ENCODE results near the gene AGTRAP.

The AGTRAP gene

DNA sequence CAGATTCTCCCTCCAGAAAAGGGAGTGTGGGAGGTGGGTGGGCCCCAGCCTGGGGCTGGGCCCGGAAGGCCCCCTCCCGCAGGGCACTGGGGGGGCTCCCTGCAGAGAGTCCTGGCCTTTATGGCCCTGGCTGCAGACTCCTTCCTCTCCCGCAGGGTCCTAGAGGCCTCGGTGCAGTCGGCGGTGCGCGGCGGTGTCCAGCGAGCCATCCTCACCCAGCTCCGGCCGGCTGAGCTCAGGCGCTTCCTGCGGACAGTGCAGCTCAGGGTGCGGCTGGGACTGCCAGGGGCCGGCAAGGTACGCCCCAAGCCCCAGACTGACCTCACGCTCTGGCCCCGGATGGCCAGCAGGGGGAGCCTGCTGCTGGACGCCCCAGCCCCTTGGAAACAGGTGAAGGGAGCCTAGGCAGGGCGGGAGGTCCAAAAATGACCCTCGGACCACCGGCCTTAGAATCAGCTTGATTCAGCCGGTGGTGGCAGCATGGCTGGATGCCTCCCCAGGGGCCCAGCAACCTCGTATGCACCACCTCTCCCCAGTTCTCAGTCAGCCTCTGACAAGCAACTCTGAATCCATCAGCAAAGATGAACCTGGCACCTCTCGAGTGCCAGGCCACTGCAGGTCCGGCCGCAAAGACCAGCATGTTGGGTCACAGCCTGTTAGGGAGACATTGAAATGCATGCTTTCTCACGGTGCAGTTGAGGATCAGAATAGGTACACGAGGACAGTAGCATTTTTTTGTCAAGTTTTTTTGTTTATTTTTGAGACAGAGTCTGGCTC, 49.2 kb downstream of the AGTRAP start:
- DNase-seq = no peak

DNA sequence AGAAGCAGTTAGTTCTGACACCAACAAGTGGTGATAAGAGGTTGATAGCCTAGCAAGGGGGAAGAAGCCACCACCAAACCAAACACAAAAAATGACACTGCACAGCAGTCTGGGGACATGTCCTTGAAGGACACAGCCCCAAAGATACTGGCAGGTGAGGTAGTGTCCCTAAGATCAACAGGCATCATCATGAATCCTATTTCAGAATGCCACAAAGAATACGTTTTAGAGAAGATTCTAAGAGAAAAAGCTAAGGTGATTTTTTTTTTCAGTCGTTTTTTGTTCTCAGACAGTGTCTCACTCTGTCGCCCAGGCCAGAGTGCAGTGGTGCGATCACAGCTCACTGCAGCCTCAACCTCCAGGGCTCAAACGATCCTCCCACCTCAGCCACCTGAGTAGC, 50.2 kb downstream of the AGTRAP start:
- no peak for DNase-seq

- no peak for DNase-seq
These were observed 51.4 kb downstream of the AGTRAP start for GRCh38 chr1:11787251-11787803.

DNA sequence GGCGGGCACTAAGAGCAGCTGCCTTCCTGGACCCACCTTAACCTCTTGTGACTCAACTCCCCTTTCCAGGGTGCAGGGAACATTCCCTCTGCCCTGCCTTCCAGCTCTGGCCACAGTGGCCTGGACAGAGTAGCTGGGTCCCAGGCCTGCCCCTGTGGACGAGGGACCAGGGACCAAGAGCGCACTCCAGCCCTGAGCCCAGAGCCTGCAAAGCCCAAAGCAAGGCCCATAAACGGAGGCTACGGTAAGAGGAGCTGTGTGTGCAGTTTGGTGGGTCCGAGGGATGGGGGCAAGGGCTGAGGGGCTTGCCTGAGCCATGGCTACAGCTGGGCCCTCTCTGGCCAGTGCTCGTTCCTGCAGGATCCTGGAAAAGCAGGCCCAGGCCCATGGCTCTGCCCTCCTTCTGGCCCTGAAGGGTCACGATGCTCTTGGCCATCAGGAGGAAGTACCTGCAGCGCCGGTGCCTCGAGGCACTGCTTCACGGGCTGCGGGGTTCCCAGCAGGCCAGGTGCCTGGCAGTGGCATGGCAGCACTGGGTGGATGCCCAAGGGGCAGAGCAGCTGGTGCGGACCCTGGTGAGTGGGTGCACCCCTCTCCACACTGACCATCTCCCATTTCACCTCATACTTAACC, 52.0 kb downstream of the AGTRAP start:
- DNase-seq = no peak

DNA sequence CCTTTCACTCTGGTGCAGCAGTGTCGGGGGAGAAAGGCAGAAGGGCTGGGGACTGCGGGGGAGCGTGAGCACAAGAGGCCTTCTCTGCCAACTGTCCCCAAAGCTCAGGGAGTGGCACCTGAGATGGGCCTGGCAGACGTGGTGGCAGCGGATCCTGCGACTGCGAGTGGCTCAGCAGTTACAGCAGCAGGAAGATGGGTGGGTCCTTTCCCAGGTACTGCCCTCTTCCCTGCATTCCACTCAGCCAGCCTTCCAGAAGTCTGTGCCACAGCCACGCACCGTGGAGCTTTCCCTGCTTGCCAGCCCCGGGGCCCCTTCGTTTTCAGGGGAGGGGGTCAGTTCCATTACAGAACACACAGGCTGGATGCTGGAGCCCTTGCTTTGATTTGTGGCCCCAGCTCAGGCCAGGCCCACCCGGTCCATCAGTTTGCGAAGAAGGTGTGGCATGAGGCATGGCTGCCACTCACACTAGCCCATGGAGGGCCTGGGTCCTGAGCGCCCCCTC, 52.7 kb downstream of the AGTRAP start:
- no peak for DNase-seq

- no peak for DNase-seq
These were observed 53.5 kb downstream of the AGTRAP start for GRCh38 chr1:11789126-11790067.

- DNase-seq = no peak
These were observed 54.4 kb downstream of the AGTRAP start for GRCh38 chr1:11790101-11790879.

- no peak for DNase-seq
These were observed 55.2 kb downstream of the AGTRAP start for GRCh38 chr1:11790880-11791715.

DNA sequence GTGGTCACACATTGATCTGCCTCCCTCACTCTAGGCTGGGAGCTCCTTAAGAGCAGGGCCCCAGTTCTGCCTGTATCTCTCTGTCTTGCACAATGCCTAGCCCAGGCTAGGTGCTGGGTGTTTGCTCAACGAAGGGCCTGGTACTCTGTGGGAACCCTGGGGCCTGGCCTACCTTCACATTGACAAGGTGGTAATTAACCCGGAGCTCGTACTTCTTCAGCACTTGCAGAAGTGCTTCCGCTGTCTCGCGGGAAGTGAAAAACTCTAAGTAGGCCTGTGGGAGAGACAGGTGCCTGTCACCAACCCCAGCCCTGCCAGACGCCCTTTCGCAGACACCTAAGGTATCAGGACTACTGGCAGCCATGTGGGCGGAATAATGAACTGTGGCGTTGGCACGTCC, 56.2 kb downstream of the AGTRAP start:
- DNase-seq = no peak

DNA sequence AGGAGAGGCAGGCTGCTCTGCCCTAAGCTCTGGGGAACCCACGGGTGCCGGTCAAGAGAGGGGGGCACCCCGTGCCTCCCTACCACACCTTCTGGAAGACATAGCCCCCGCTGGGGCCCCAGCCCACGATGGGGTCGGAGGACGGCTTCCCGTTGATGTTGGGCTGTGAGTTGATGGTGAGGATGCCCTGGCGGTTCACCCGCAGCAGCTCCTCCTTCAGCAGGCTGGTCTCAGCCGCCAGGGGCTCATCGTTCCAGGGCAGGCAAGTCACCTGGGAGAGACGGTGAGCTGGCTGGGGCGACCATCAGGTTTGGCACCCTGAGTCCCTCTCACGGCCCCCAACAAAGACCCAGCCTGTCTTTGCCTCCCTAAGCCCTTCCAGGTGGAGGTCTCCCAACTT, 57.9 kb downstream of the AGTRAP start:
- no peak for DNase-seq

GRCh38 chr1:11794446-11795237, 58.7 kb downstream of the AGTRAP start:
- DNase-seq = no peak

- no peak for DNase-seq
These were observed 59.4 kb downstream of the AGTRAP start for GRCh38 chr1:11795238-11795890.

GRCh38 chr1:11796036-11796828, 60.3 kb downstream of the AGTRAP start:
- no peak for DNase-seq

- DNase-seq = no peak
These were observed 61.7 kb downstream of the AGTRAP start for GRCh38 chr1:11797525-11798216.

DNA sequence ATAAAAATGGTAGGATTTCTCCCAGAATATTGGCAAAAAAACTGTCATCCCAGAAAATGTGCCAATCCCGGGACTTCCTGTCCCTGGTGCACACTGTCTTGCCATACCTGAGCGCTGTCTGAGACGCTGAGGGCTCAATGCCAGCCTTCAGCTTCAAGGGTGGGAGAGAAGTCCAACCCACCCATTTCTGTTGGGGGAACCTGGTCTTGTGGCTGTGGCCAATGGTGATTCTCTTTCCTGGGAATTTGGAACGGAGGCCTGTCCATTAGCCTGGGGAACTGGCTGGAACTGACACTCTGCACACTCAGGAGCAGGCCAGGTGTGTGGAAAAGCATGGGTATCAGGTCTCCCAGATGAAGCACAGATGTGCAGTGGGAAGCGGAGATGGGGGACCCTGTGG, 63.2 kb downstream of the AGTRAP start:
- DNase-seq = no peak

DNA sequence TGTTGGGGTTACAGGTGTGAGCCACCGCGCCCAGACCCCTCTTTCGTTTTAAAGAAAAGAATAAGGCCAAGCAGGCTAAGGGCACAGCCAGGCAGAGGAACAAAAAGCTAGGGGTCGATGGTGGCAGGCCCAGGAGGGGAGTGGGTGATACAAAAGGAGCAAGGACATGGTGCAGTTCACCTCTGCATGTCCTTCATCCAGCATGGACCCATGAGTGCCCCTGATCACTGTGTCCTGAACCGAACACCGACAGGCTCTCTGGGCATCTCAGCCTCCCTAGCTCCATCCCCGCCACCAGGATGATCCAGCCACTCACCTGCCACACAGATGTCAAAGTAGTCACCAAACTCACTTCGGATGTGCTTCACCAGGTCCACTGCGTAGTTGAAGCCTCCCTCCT, 64.0 kb downstream of the AGTRAP start:
- DNase-seq = no peak

- DNase-seq = no peak
These were observed 64.4 kb downstream of the AGTRAP start for GRCh38 chr1:11800391-11800755.
